ENCODE results near the gene HIVEP3.

GRCh38 chr1:41795205-41795762 lies 123.4 kb downstream of the HIVEP3 start:
- TF ChIP-seq CTCF (IDR thresholded peaks at IDR 0.05) (no peak), EZH2 (IDR thresholded peaks at IDR 0.05; ENCODE audit: borderline replicate concordance, insufficient read depth, low read depth, low read length, poor library complexity, severe bottlenecking) (no peak)
